Epithelial cell of esophagus (primary cell): Measurements from ENCODE around the gene STK32B.

Experiments used
- DNase-seq: peaks from one replicate; pipeline ENCODE4 v3.0.0; 2010; ENCODE audit warnings: low read depth
- H3K4me3 ChIP-seq: 2 replicates; pipeline ENCODE4 v1.5.1; 2011; ENCODE audit warnings: mild to moderate bottlenecking, low read length, control low read depth
- CTCF ChIP-seq: IDR thresholded peaks from 2 replicates; pipeline ENCODE4 v1.5.1; 2011; ENCODE audit warnings: low read depth, mild to moderate bottlenecking, low read length, control low read depth, inconsistent platforms; ENCODE audit not compliant: insufficient read depth; ENCODE audit errors: missing control alignments

The STK32B gene

GRCh38 chr4:5029447-5029846 is 21.8 kb upstream of the STK32B start:
- no peak for DNase-seq
- no peak overlapping the region for H3K4me3 ChIP-seq
- TF ChIP-seq CTCF: no peak

GRCh38 chr4:5030221-5030620 is 21.1 kb upstream of the STK32B start:
- TF ChIP-seq CTCF: no peak
- no peak overlapping the region for H3K4me3 ChIP-seq
- no peak for DNase-seq

- no peak overlapping the region for H3K4me3 ChIP-seq
- TF ChIP-seq CTCF: no peak
- DNase-seq: no peak
These were observed 20.4 kb upstream of the STK32B start for GRCh38 chr4:5030927-5031326.

- no peak for TF ChIP-seq CTCF
- H3K4me3 ChIP-seq: no peak overlapping the region
- no peak for DNase-seq
These were observed 18.5 kb upstream of the STK32B start for GRCh38 chr4:5032813-5033212.

- TF ChIP-seq CTCF: no peak
- DNase-seq: no peak
- no peak overlapping the region for H3K4me3 ChIP-seq
These were observed 17.9 kb upstream of the STK32B start for GRCh38 chr4:5033281-5033841.

GRCh38 chr4:5034206-5034605 is 17.1 kb upstream of the STK32B start:
- no peak overlapping the region for H3K4me3 ChIP-seq
- no peak for TF ChIP-seq CTCF
- no peak for DNase-seq

- DNase-seq: no peak
- no peak for TF ChIP-seq CTCF
- no peak overlapping the region for H3K4me3 ChIP-seq
These were observed 15.0 kb upstream of the STK32B start for GRCh38 chr4:5036239-5036638.
